Stromal cell of bone marrow (primary cell): ENCODE data around the gene TSC2.
"Not testable (repeated sequence)": the region's sequence is repeated elsewhere in the genome, so short reads cannot be mapped to it uniquely, and the experiment has no call there.

ENCODE experiments used
- DNase-seq: peaks from one replicate; pipeline ENCODE4 v3.0.0-alpha.2; 2012; ENCODE audit warnings: low read depth

Gene TSC2

DNA sequence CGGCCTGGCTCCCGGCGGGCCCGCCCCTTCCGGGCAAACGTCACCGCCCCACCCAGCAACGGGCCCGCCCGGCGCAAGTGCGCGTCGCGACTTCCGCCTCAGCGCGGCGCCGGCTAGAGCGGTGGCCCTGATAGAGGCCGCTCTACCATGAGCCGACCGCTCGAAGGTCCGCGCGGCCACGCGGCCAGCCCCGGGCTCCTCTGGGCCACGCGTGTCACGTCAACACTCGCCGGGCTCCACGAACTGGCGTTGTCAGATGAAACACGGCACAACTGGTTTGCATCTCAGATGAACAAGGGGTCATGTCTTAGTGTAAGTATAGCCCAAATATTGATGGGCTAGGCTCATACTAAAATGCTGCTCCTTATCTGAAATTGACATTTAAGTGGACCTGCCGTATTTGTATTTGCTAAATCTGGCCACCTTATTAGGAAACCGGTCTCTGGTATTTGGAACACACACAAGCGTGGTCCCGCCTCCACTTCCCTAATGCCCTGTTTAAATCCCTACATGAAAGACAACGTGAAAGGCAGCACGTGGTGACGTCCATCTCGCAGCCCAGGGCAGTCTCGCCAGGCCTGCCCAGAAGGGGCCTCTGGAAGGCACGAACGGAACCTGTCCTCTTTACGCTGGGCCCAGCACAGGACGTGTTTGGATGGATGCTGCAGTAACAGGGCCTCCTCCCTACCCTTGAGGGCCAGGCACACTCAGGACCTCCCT is 37.8 kb upstream of the TSC2 start, which contains the start of gene ZNF598:
Gene ZNF598 (minus strand): TSS at position 31 of the 720 bp plus-strand sequence.
- DNase-seq: peak; percentile 75

DNA sequence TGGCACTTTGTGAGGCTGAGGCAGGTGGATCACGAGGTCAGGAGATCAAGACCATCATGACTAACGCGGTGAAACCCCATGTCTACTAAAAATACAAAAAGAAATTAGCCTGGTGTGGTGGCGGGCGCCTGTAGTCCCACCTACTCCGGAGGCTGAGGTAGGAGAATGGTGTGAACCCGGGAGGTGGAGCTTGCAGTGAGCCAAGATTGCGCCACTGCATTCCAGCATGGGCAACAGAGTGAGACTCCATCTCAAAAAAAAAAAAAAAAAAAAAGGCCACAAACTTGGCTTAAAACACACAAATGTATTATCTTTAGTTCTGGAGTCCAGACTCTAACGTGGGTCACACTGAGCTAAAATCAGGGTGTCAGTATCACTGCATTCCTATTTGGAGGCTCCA is 36.1 kb upstream of the TSC2 start:
- not testable (repeated sequence) for DNase-seq

DNA sequence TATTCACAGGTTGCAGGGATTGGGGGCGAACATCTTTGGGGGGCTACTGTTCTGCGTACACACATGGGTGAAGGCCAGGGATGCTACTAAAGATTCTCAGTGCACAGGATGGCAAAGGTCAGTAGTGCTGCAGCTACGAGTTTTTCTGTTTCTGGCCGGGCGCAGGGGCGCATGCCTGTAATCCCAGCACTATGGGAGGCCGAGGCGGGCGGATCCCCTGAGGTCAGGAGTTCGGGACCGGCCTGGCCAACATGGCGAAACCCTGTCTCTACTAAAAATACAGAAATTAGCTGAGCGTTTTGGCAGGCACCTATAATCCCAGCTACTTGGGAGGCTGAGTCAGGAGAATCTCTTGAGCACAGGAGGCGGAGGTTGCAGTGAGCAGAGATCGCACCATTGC is 34.3 kb upstream of the TSC2 start:
- DNase-seq: no peak

DNA sequence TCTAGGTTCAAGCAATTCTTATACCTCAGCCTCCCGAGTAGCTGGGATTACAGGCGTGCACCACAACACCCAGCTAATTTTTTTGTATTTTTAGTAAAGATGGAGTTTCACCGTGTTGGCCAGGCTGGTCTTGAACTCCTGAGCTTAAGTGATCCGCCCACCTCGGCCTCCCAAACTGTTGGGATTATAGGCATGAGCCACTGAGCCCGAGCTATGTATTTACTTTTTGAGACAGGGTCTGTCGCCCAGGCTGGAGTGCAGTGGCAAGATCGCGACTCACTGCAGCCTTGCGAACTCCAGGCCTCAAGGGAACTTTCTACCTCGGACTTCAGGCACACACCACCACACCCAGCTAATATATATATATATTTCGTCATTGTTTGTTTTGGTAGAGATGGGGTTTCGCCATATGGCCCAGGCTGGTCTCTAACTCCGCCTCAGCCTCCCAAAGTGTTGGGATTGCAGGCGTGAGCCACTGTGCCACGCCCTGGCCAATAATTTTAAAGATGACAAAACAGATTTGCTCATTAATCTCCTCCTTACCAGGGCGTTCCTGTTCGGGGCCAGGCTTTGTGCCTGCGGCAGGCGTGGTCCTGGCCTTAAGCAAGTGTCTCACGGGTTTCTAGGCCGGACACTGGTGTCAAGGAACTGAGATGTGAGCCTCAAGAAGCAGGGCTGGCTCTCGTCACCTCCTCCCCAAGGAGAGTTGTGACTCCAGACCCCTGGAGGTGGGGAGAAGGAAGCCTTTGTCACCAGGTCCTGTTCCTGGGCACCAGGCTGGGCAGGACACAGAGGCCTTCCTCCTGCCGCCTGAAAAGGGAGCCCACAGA is 32.5 kb upstream of the TSC2 start:
- no peak for DNase-seq

DNA sequence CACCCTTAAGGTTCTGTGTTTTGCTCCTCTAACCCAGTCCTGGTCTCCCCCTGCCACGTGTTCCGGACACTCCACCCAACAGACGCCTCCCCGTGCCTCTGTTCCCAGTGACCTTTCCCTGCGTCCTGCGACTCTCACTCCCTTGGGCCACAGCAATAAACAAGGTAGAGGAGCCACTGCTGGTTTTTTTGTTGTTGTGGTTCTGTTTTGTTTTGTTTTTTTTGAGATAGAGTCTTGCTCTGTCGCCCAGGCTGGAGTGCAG is 31.9 kb upstream of the TSC2 start:
- DNase-seq: no peak

DNA sequence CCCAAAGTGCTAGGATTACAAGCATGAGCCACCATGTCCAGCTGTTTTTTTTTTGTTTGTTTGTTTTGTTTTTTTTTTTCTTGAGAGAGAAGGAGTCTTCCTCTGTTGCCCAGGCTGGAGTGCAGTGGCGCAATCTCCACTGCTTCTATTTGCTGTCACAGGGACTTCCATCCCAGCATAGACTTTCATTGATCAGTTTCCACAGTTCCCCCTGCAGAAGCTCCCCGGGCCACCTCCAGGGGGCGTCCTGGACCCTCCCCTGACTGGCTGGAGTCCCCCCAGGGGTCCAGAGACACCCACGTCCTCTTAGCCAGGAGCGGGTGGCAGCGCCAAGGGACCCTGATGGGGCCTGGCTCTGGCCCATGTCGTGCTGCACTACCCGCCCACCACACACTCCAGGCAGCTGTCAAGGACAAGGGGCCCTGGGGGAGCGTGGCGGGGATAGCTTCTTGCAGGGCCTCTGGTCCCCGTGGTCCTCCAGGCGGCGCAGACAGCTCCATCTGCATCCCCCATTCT is 31.3 kb upstream of the TSC2 start:
- no peak for DNase-seq

DNA sequence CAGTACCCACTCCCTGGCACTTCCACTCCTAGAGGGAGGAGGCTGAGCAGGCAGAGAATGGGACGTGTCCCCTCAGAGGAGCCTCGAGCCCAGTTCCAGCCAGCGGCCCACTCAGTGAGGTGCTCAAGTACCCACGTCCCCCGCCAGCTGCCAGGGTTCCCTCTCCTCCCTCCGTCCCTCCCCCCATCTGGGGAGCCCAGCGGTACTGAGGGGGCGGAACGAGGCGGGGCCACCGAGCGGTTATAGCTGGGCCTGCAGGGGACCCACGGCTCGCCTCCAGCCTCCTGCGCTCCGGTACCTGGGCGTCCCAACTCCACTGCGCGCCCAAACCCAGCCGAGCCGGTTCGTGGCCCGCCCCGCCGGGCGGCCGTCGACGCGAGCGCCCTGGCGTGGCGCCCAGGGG is 28.3 kb upstream of the TSC2 start, which contains the start of gene NPW:
Gene NPW (plus strand): TSS at position 268 of the 403 bp plus-strand sequence.
- no peak for DNase-seq

DNA sequence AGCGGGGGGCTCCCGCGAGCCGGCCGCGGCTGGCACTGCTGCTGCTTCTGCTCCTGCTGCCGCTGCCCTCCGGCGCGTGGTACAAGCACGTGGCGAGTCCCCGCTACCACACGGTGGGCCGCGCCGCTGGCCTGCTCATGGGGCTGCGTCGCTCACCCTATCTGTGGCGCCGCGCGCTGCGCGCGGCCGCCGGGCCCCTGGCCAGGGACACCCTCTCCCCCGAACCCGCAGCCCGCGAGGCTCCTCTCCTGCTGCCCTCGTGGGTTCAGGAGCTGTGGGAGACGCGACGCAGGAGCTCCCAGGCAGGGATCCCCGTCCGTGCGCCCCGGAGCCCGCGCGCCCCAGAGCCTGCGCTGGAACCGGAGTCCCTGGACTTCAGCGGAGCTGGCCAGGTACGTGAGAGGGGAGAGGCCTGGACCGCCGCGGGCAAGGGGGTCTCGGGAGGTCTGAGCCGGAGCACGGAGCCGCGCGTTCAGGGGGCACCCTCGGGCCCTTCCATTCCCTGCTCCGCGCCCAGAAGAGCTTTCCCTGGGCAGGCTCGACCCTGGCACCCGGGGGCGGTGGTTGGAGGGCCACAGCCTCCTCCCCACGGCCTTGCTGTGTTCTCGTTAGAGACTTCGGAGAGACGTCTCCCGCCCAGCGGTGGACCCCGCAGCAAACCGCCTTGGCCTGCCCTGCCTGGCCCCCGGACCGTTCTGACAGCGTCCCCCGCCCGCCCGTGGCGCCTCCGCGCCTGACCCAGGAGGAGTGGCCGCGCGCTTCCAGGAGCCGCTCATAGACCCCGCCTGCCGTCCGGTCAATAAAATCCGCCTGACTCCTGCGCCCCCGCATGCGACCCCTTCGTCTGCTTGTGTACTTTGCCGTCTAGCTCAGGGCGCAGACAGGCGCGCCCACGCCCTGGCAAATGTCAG is 27.6 kb upstream of the TSC2 start:
- no peak for DNase-seq

DNA sequence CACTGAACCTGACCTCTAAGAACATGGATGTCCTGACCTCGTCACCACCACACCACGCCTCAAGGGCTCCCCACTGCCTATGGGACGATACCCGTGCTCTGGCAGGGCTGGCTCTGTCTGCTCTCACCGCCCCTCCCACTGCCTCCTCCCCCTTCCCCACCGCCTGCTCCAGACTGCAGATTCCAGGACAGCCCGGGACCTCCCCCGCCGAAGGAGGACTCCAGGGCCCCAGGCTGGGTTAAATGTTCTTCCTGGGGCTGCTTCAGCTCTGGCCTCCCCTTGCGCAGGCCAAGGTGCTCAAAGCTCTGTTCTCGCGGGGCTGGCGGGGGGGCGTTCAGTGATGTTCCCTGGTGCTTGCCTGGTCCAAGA is 25.1 kb upstream of the TSC2 start:
- DNase-seq: no peak

DNA sequence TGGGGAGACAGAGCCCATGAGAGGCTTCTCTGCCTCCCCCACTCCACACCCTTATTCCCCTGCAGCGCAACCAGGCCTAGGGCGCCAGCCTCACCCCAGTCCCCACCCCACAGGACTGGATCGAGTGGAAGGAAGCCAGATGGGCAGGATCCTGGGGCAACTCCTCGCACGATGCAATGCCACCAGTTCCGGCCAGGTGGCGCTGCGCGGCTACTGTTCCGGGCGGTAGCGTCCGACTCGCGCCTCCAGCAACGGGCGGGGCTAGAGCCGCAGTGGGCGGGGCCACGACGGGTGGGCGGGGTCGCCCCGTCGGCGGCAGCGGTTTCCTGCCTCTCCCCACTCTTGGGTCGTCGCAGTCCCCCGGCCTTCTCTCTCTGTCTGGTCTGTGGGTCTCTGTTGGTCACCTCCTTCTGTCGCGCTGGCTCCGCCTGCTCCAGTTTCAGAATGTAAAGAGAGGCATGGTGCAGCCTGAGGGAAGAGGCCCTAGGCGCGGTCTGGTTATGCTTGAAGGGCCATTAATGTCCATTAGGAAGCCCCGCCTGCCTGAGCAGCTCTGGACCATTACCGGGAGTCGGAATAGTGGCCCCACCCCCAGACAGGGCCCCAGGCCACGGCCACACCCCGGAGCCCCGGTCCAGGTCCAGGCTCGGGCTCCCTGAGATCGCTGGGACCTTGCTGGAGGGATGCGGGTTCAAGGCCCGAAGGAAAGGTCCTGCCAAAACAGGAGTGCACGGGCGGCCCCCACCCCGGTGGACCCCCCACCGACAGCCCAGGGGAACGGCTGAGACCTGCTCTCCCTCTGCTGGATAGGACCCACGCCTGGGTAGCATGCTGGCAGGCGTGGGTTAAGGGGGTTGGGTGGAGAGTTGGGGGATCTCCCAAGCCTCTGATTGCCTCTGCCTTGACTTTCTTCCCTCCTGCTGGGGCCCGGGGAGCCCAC is 24.4 kb upstream of the TSC2 start:
- peak; percentile 69 for DNase-seq

DNA sequence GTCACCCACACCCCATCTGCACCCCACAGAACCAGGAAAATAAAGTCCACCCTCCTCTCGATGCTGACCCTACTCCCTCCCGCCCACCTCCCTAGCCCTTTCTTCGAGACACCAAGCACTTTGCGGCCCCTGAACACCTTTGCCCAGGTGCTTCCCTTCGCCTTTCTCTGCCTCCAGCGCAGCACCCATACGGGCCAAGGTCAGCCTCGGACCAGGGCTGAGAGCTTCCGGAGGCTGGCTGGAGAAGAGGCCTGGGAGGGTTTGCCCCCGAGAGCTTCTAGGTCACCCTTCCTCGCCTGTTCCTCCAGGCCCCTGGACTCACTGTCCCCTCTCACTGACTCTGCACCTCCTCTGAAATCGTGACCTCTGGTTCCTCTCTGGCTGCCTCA is 23.8 kb upstream of the TSC2 start:
- DNase-seq: no peak

DNA sequence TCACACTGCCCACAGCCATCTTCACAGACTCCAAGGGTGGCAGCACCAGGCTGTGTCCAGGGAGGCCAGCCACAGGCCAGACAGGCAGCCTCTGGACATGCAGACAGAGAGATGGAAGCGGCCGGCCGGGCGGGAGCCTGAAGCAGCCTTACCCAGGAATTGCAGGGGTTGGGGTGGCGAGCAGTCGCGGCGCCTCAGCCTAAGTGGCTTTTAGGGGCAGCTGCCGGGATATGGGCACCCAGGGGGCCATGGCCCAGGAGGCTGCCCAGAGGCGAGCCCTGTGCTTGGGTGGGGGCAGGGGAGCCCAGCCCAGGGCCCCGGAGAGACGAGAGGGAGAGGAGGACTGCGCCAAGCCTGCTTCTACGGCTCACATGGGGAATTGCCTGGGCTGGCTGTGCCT is 22.5 kb upstream of the TSC2 start:
- no peak for DNase-seq

DNA sequence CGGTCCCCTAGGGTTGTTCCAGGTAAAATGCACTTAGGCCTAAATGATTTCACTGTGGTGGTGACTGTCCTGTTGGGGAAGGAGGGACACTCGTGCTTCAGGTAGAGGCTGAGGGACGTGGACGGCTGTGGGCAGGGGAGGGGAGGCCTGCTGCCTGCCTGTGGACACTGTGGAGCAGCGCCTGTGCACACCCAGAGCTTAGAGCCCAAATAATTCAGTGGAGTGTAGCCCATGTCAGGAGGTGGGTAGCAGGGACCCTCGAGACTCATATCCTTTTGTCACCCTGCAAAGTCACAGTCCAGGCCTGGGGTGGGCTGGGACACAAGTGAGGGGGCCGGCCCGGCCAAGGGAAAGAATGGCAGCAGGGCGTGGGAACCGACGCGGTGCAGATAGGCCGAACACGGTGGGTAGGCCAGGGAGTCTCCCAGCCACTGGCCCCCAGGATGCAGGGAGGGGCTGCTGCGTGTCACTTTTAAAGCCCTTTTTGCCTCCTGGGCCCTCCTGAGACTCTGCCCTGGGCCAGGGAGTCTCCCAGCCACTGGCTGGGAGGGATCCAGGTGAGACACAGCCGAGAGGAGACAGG is 21.8 kb upstream of the TSC2 start:
- DNase-seq: no peak

DNA sequence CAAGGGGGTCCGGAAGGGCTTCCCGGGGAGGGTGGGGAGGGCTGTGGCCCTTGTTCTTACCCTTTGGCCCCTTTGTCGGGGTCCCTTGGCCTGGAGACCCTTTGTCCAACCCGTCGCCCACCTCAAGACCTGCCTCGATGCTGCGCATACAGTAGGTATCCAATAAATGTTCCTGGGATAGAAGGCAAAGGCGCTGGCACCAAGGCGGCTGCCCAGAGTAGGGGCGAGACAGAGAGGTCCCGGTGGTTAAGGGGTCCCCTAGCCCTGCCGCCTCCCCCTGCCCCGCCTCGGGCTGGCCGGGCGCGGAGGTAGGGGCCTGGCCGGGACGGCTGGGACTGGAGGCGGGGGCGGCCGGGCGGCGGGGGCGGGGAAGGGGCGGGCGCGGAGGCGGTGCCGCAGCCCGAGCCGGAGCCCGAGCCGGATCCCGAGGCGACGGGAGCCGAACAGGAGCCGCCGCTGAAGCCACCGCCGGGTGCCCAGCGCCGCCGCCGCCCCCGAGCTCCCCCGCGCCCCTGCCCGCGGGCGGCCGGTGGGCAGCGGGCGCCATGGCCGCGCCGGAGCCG is 21.2 kb upstream of the TSC2 start, which contains the start of gene NHERF2:
Gene NHERF2 (plus strand): TSS at position 442 of the 563 bp plus-strand sequence. CDS start 104 bp downstream, at position 546.
- no peak for DNase-seq

DNA sequence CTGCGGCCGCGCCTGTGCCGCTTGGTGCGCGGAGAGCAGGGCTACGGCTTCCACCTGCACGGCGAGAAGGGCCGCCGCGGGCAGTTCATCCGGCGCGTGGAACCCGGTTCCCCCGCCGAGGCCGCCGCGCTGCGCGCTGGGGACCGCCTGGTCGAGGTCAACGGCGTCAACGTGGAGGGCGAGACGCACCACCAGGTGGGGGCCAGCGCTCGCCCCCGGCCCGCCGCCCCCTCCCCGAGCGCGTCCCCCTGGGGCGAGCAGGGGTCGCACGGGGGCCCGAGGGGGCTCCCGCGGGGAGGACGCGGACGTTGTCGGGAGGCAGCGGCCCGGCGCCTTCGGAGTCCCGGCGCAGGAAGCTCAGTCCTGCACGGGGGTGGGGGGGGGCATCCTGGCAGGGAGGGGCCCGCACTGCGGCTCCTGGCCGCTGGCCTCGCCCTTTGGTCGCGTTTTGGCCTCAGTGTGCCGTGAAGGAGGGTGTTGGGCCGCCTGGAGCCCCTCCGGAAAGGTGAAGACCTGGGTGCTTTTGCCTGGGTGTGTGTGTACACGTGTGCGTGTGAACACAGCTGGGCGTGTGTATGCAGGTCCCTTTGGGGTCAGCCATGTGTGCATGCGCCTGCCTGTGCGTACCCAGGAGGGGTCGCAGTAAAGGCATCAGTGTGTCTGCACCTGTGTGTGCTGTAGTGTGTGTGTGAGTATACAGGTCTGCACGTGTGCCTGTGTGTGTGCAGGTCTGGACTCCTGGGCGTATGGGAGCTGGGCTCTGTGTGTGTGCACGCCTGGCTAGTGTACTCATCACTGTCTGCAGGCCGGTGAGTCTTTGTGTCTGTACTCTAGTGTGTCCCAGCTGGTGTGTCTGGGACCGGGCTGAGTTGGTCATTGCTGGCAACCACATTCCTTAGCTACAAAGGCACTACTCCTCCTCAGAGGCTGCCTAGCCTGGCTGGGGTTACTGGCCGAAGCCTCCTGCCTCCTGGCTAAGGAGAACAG is 20.5 kb upstream of the TSC2 start:
- DNase-seq: no peak

DNA sequence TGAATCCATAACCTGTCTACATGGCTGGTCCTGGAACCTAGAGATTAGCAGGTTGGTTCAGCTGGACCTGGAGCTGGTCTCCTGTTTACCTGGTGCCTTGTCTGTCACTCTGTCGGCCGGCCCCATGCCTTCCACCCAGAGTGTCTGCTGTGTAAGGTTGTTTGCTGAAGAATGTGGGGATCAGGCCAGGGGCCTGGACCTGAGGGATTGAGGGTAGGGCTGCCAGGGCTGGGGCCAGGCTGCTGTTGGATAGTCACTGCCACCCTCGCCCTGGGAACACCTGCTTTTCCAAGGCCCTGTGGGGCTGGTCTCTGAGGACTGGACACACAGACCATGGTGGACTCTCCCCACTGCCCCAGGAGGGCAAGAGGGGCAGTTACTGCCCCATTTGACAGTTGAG is 19.6 kb upstream of the TSC2 start:
- DNase-seq: no peak

DNA sequence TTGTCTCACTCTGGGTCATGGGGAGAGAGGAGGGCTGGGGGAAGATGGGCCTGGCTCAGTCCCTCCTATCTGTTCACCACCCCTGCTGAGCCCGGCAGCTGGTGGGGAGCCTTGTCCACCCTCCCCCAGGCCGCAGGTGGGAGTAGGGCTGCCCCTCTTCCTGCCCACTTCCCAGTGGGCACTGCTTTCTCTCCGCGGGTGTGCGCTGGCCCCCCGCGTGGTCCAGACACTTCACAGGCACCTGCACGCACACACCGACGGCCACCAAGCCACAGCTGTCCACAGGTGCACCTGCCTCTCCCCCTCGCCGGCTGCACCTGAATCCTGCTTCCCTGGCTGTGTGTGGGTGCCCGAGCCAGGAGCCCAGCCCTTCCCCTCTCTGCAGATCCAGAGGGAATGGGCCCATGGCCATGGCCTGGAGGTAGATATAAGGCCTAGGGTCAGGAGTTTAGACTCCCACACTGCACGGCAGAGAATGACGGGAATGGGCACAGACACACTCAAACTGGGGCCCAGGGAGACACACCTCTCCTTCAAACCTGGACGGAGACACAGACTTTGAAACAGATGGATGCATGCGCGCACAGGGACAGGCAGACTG is 19.1 kb upstream of the TSC2 start:
- DNase-seq: no peak

DNA sequence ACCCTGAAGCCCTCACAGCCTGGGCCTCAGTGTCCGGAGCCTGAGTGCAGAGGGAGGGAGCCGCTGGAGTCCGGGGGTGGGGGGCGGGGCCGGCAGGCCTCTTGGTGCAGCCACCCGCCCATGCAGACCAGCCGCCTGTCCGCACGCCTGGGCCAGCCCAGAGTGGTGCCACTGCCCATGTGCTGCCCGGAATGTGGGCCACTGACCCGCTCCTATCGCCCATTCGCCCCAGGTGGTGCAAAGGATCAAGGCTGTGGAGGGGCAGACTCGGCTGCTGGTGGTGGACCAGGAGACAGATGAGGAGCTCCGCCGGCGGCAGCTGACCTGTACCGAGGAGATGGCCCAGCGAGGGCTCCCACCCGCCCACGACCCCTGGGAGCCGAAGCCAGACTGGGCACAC is 18.4 kb upstream of the TSC2 start:
- DNase-seq: no peak

DNA sequence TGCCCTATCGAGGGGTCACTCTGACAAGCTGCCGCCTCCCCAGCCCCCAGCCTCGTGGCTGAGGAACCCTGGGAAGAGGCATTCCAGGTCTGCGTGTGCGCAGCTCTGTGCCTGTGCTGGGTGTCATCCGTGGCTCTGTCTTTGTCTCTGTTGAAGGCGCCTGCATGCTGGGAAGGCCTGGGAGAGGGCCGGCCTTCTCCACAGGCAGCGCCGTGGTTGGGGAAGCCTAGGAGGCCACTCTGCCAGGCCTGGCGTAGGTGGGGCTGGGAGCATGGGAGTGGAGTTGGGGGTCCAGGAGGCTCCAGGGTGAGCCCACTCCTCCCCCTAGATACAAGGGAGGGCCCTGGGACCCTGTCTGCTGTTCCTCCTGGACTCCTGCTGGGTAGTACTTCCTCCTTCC is 17.7 kb upstream of the TSC2 start:
- no peak for DNase-seq
